ENCODE data around the gene IFI27L1.

Gene IFI27L1

GRCh38 chr14:94042433-94043091 lies 38.5 kb upstream of the IFI27L1 start:
- Histone ChIP-seq H3K9me3 (ENCODE audit: insufficient read depth, low read depth, low read length) (no peaks in the 10 kb centered on the region), H3K27ac (ENCODE audit: low read length) (no peak overlapping the region), H3K4me1 (ENCODE audit: insufficient read depth, low read length) (no peaks in the 10 kb centered on the region), H3K36me3 (ENCODE audit: insufficient read depth, low read depth, low read length) (peaks cover 40% of the 10 kb centered on the region), H3K27me3 (ENCODE audit: insufficient read depth, low read length) (no peaks in the 10 kb centered on the region), H3K9ac (ENCODE audit: low read depth, low read length) (no peak overlapping the region), H3K4me3 (ENCODE audit: low read length) (no peak overlapping the region)

GRCh38 chr14:94043111-94043755 lies 37.9 kb upstream of the IFI27L1 start:
- Histone ChIP-seq H3K9ac (ENCODE audit: low read depth, low read length) (no peak overlapping the region), H3K4me1 (ENCODE audit: insufficient read depth, low read length) (no peaks in the 10 kb centered on the region), H3K4me3 (ENCODE audit: low read length) (no peak overlapping the region), H3K36me3 (ENCODE audit: insufficient read depth, low read depth, low read length) (peaks cover 46% of the 10 kb centered on the region), H3K27ac (ENCODE audit: low read length) (no peak overlapping the region), H3K27me3 (ENCODE audit: insufficient read depth, low read length) (no peaks in the 10 kb centered on the region), H3K9me3 (ENCODE audit: insufficient read depth, low read depth, low read length) (no peaks in the 10 kb centered on the region)

GRCh38 chr14:94043756-94044475 lies 37.2 kb upstream of the IFI27L1 start:
- Histone ChIP-seq H3K36me3 (ENCODE audit: insufficient read depth, low read depth, low read length) (peaks cover 53% of the 10 kb centered on the region), H3K9me3 (ENCODE audit: insufficient read depth, low read depth, low read length) (no peaks in the 10 kb centered on the region), H3K27me3 (ENCODE audit: insufficient read depth, low read length) (no peaks in the 10 kb centered on the region)

GRCh38 chr14:94044476-94045091 lies 36.5 kb upstream of the IFI27L1 start:
- H3K4me3 ChIP-seq (ENCODE audit: low read length), result no peak overlapping the region
- H3K36me3 ChIP-seq (ENCODE audit: insufficient read depth, low read depth, low read length), result peaks cover 60% of the 10 kb centered on the region
- H3K9ac ChIP-seq (ENCODE audit: low read depth, low read length), result no peak overlapping the region
- H3K27ac ChIP-seq (ENCODE audit: low read length), result no peak overlapping the region
- no peaks in the 10 kb centered on the region for H3K27me3 ChIP-seq (ENCODE audit: insufficient read depth, low read length)
- H3K9me3 ChIP-seq (ENCODE audit: insufficient read depth, low read depth, low read length), result no peaks in the 10 kb centered on the region
- no peaks in the 10 kb centered on the region for H3K4me1 ChIP-seq (ENCODE audit: insufficient read depth, low read length)

More at GRCh38 chr14:94043756-94044475, 37.2 kb upstream of the IFI27L1 start:
- Histone ChIP-seq H3K27ac (ENCODE audit: low read length) (no peak overlapping the region), H3K9ac (ENCODE audit: low read depth, low read length) (no peak overlapping the region), H3K4me3 (ENCODE audit: low read length) (no peak overlapping the region), H3K4me1 (ENCODE audit: insufficient read depth, low read length) (no peaks in the 10 kb centered on the region)

GRCh38 chr14:94045101-94045500 lies 36.0 kb upstream of the IFI27L1 start:
- no peak overlapping the region for H3K9ac ChIP-seq (ENCODE audit: low read depth, low read length)
- no peaks in the 10 kb centered on the region for H3K9me3 ChIP-seq (ENCODE audit: insufficient read depth, low read depth, low read length)
- peaks cover 65% of the 10 kb centered on the region for H3K36me3 ChIP-seq (ENCODE audit: insufficient read depth, low read depth, low read length)
- no peaks in the 10 kb centered on the region for H3K27me3 ChIP-seq (ENCODE audit: insufficient read depth, low read length)
- H3K4me3 ChIP-seq (ENCODE audit: low read length), result no peak overlapping the region
- H3K4me1 ChIP-seq (ENCODE audit: insufficient read depth, low read length), result no peaks in the 10 kb centered on the region
- H3K27ac ChIP-seq (ENCODE audit: low read length), result no peak overlapping the region

GRCh38 chr14:94045563-94046345 lies 35.4 kb upstream of the IFI27L1 start:
- Histone ChIP-seq H3K27ac (ENCODE audit: low read length) (no peak overlapping the region), H3K4me1 (ENCODE audit: insufficient read depth, low read length) (no peaks in the 10 kb centered on the region), H3K9ac (ENCODE audit: low read depth, low read length) (no peak overlapping the region), H3K36me3 (ENCODE audit: insufficient read depth, low read depth, low read length) (peaks cover 72% of the 10 kb centered on the region), H3K9me3 (ENCODE audit: insufficient read depth, low read depth, low read length) (no peaks in the 10 kb centered on the region), H3K4me3 (ENCODE audit: low read length) (no peak overlapping the region), H3K27me3 (ENCODE audit: insufficient read depth, low read length) (no peaks in the 10 kb centered on the region)

- no peaks in the 10 kb centered on the region for H3K4me1 ChIP-seq (ENCODE audit: insufficient read depth, low read length)
- H3K27ac ChIP-seq (ENCODE audit: low read length), result no peak overlapping the region
- H3K36me3 ChIP-seq (ENCODE audit: insufficient read depth, low read depth, low read length), result peaks cover 82% of the 10 kb centered on the region
- H3K4me3 ChIP-seq (ENCODE audit: low read length), result no peak overlapping the region
- no peaks in the 10 kb centered on the region for H3K9me3 ChIP-seq (ENCODE audit: insufficient read depth, low read depth, low read length)
- no peaks in the 10 kb centered on the region for H3K27me3 ChIP-seq (ENCODE audit: insufficient read depth, low read length)
- no peak overlapping the region for H3K9ac ChIP-seq (ENCODE audit: low read depth, low read length)
These were observed 34.3 kb upstream of the IFI27L1 start for GRCh38 chr14:94046696-94047250.

- Histone ChIP-seq H3K9me3 (ENCODE audit: insufficient read depth, low read depth, low read length) (no peaks in the 10 kb centered on the region), H3K27me3 (ENCODE audit: insufficient read depth, low read length) (no peaks in the 10 kb centered on the region), H3K9ac (ENCODE audit: low read depth, low read length) (no peak overlapping the region), H3K4me3 (ENCODE audit: low read length) (no peak overlapping the region), H3K27ac (ENCODE audit: low read length) (no peak overlapping the region), H3K36me3 (ENCODE audit: insufficient read depth, low read depth, low read length) (peaks cover 88% of the 10 kb centered on the region), H3K4me1 (ENCODE audit: insufficient read depth, low read length) (no peaks in the 10 kb centered on the region)
These were observed 33.5 kb upstream of the IFI27L1 start for GRCh38 chr14:94047581-94047980.

GRCh38 chr14:94048691-94049624 lies 32.2 kb upstream of the IFI27L1 start:
- Histone ChIP-seq H3K36me3 (ENCODE audit: insufficient read depth, low read depth, low read length) (peaks cover 93% of the 10 kb centered on the region), H3K9ac (ENCODE audit: low read depth, low read length) (no peak overlapping the region), H3K27ac (ENCODE audit: low read length) (no peak overlapping the region), H3K4me3 (ENCODE audit: low read length) (no peak overlapping the region), H3K4me1 (ENCODE audit: insufficient read depth, low read length) (no peaks in the 10 kb centered on the region), H3K9me3 (ENCODE audit: insufficient read depth, low read depth, low read length) (no peaks in the 10 kb centered on the region), H3K27me3 (ENCODE audit: insufficient read depth, low read length) (no peaks in the 10 kb centered on the region)

- Histone ChIP-seq H3K9me3 (ENCODE audit: insufficient read depth, low read depth, low read length) (no peaks in the 10 kb centered on the region), H3K27ac (ENCODE audit: low read length) (no peak overlapping the region), H3K4me3 (ENCODE audit: low read length) (no peak overlapping the region), H3K27me3 (ENCODE audit: insufficient read depth, low read length) (no peaks in the 10 kb centered on the region), H3K4me1 (ENCODE audit: insufficient read depth, low read length) (no peaks in the 10 kb centered on the region), H3K9ac (ENCODE audit: low read depth, low read length) (no peak overlapping the region), H3K36me3 (ENCODE audit: insufficient read depth, low read depth, low read length) (peaks cover 95% of the 10 kb centered on the region)
These were observed 31.5 kb upstream of the IFI27L1 start for GRCh38 chr14:94049625-94050023.
